K562 (cell line): ENCODE results near the gene SIRT5. TPM values are rescaled to one million over a fixed set of nuclear protein-coding genes. Genes with fewer than 3 reads are reported as not detected.

ENCODE experiments used
- ATAC-seq: fragments of 200-7000 bp; cut with Tn5 transposase; 3 replicates; pipeline ENCODE4 v1.9.1; 2020; ENCODE audit warnings: moderate library complexity
- BruUV-seq: library from RNA; stranded (reverse); fragments of 400-500 nt; replicated peaks from 2 replicates; lab custom pipeline; 2021; lab: Mats Ljungman, UMichigan
- CTCF ChIA-PET: fragments of 300-600 bp; formaldehyde crosslinking; extraction: SDS; loops from one replicate; lab custom pipeline; 2021; ENCODE audit warnings: low intra/inter-chr PET ratio; lab: Yijun Ruan, JAX
- POLR2A ChIA-PET: fragments of 300-600, 350-650 bp; sonication (Branson Sonifier 250); formaldehyde crosslinking; extraction: SDS; loops from one replicate; lab custom pipeline; 2021; ENCODE audit warnings: antibody characterized with exemption, inconsistent platforms; lab: Yijun Ruan, JAX
- DNase-seq, 4 experiments: peaks; one replicate each; pipeline versions ENCODE4 v3.0.0 to v3.0.0-alpha.2; 2011 to 2018; ENCODE audit warnings: low spot score in 3 of 4, mixed read lengths in 3 of 4; ENCODE audit errors: extremely low read depth in 1 of 4
- FAIRE-seq: peaks from 2 replicates; lab custom pipeline; 2011; peaks lifted over from hg19 to GRCh38; lab: Jason Lieb, UNC
- H2AFZ ChIP-seq: 2 replicates; pipeline ENCODE4 v1.6.0; 2011; ENCODE audit warnings: low read depth, low read length, control low read depth, inconsistent platforms
- H3K27ac ChIP-seq: fragments of 200-600 bp; 3 replicates; pipeline ENCODE4 v1.8.0; 2011; ENCODE audit warnings: low read depth, mild to moderate bottlenecking, control low read depth, inconsistent platforms, low read length, moderate library complexity, mixed read lengths; ENCODE audit errors: extremely low read depth
- H3K27me3 ChIP-seq, 2 experiments: fragments of 300-600 bp in 1 of 2; 2 replicates in 1 of 2; 3 replicates in 1 of 2; pipeline versions ENCODE4 v1.6.0 to v1.8.0; 2011; ENCODE audit warnings: inconsistent platforms in 2 of 2, low read length in 2 of 2, mild to moderate bottlenecking in 1 of 2, mixed read lengths in 1 of 2, moderate library complexity in 1 of 2; ENCODE audit not compliant: control insufficient read depth in 2 of 2, insufficient read depth in 2 of 2
- H3K36me3 ChIP-seq: fragments of 300-600 bp; 3 replicates; pipeline ENCODE4 v1.8.0; 2011; ENCODE audit warnings: mild to moderate bottlenecking, low read length, inconsistent platforms; ENCODE audit not compliant: control insufficient read depth, insufficient read depth
- H3K4me1 ChIP-seq, 2 experiments: fragments of 200-600 bp in 1 of 2; replicated peaks in 1 of 2; 2 replicates in 1 of 2; 3 replicates in 1 of 2; pipeline versions ENCODE4 v1.5.1 to v1.8.0; 2011; ENCODE audit warnings: inconsistent platforms in 2 of 2, low read length in 2 of 2, mild to moderate bottlenecking in 1 of 2, mixed read lengths in 1 of 2, moderate library complexity in 1 of 2; ENCODE audit not compliant: control insufficient read depth in 2 of 2, insufficient read depth in 2 of 2
- H3K4me2 ChIP-seq: 2 replicates; pipeline ENCODE4 v1.6.1; 2011; ENCODE audit warnings: low read length, control low read depth, inconsistent platforms, mixed read lengths; ENCODE audit not compliant: insufficient read depth
- H3K4me3 ChIP-seq: fragments of 200-600 bp; sonication (generic), shearing (Covaris generic); 2 replicates; pipeline ENCODE4 v1.5.1; 2016; ENCODE audit warnings: control low read depth, inconsistent platforms
- H3K79me2 ChIP-seq: fragments of 200-600 bp; 3 replicates; pipeline ENCODE4 v1.8.0; 2011; ENCODE audit warnings: low read length, inconsistent platforms; ENCODE audit not compliant: control insufficient read depth, insufficient read depth
- H3K9ac ChIP-seq, 2 experiments: 2 replicates each; pipeline versions ENCODE4 v1.6.0 to v1.6.1; 2011; ENCODE audit warnings: low read depth in 2 of 2, low read length in 2 of 2, control low read depth in 1 of 2, inconsistent platforms in 1 of 2, mild to moderate bottlenecking in 1 of 2, mixed read lengths in 1 of 2; ENCODE audit not compliant: insufficient read depth in 1 of 2
- H3K9me1 ChIP-seq: one replicate; pipeline ENCODE4 v1.6.0; 2011; ENCODE audit warnings: inconsistent platforms, mild to moderate bottlenecking, low read length, moderate library complexity; ENCODE audit not compliant: control insufficient read depth, insufficient read depth
- H3K9me3 ChIP-seq: replicated peaks from 2 replicates; pipeline ENCODE4 v1.5.1; 2011; ENCODE audit warnings: low read depth, low read length, inconsistent platforms; ENCODE audit not compliant: control insufficient read depth, insufficient read depth
- H4K20me1 ChIP-seq: replicated peaks from 2 replicates; pipeline ENCODE4 v1.6.1; 2011; ENCODE audit warnings: low read length, inconsistent platforms, mixed read lengths; ENCODE audit not compliant: control insufficient read depth, insufficient read depth
- BRCA1 ChIP-seq, 2 experiments: fragments of 450-650 bp in 1 of 2; sonication (generic) in 1 of 2; formaldehyde crosslinking in 1 of 2; IDR thresholded peaks; 2 replicates each; pipeline versions ENCODE4 v1.5.0 to v1.6.1; 2017 to 2020; ENCODE audit warnings: mild to moderate bottlenecking in 1 of 2, missing genetic modification reagents in 1 of 2
- SPI1 ChIP-seq: IDR thresholded peaks from 2 replicates; pipeline ENCODE4 v1.6.1; 2011; ENCODE audit warnings: low read depth, low read length, control low read depth, borderline replicate concordance
- WHSC1 ChIP-seq: IDR thresholded peaks from one replicate; pipeline ENCODE4 v1.6.1; 2012; ENCODE audit warnings: low read length, control low read depth, inconsistent platforms
- ZNF583 ChIP-seq: fragments of 250-450 bp; sonication (Bioruptor Pico); IDR thresholded peaks from 2 replicates; pipeline ENCODE4 v1.4.0; 2020
- WGBS: fragments of 100-300 bp; shearing (Covaris generic); methylation state at CpG from one replicate; pipeline ENCODE4 v1.1.6; 2016; ENCODE audit warnings: low coverage, mixed read lengths; ENCODE audit not compliant: insufficient coverage; ENCODE audit errors: missing lambda C conversion rate; 5-methylcytosine and 5-hydroxymethylcytosine counted together
- in situ Hi-C: fragments of 300-500 bp; cut with MboI; formaldehyde crosslinking; loops from 4 replicates; pipeline ENCODE4 v1.15.0; 2018; ENCODE audit warnings: inconsistent platforms, mixed read lengths
- intact Hi-C: fragments of 100-400 bp; cut with micrococcal nuclease; formaldehyde crosslinking; loops from 2 replicates; pipeline ENCODE4 v1.14.2; 2022
- polyA plus RNA-seq, 8 experiments: library from polyadenylated mRNA; depleted of rRNA in 4 of 8; stranded (reverse) in 5 of 8; unstranded in 3 of 8; fragments of >200 nt; fragmentation: Nextera tagmentation in 2 of 8; fragmentation: Illumina TruSeq in 1 of 8; extraction: Ambion mirVana in 2 of 8; extraction: Trizol in 1 of 8; gene quantifications; 2 replicates each; pipeline versions ENCODE4 v1.2.1 to v1.2.3, GENCODE V29; 2011 to 2014; ENCODE audit warnings: inconsistent platforms in 1 of 8, missing spikeins in 1 of 8
- total RNA-seq, 7 experiments: library from RNA; depleted of rRNA in 6 of 7; stranded (reverse); fragments of >200 nt in 6 of 7; fragmentation: Illumina TruSeq in 2 of 7; extraction: Trizol in 2 of 7; gene quantifications; 2 replicates each; pipeline versions ENCODE4 v1.2.1 to v1.2.3, GENCODE V29; 2011 to 2021; ENCODE audit warnings: low replicate concordance in 1 of 7
- TF ChIP-seq, protein P1 (sequence below): fragments of 450-650 bp; IDR thresholded peaks from 2 replicates; pipeline ENCODE4 v1.6.1; 2016

SIRT5 gene
- total and polyA plus RNA-seq, 9 of the 15 experiments (the other 6 are each of a cell fraction or from before 2014, with no cell fraction given), result 2.1 to 15.7 (median 11.4) TPM

DNA sequence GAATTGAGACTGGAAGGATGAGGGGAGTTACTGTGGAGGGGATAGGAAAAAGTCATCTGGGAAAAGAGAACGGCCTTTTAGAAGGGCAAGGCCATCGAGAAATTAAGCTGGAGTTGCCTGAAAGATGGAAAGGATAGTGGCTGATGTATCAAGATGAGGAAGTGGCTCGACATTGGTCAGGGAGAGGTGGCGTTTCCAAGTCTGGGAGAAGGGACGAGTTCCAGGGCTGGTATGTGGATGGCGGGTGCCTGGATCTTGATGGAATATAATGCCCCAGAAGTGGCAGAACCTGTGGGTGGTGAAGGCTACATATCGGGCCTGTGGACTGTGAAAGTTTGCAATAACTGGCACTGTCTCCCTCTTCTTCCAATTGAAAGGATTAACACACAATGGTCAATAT, 2.2 kb upstream of the SIRT5 start:
- no peaks in the 10 kb centered on the region for H3K36me3 ChIP-seq
- peaks cover 16% of the 10 kb centered on the region for H3K79me2 ChIP-seq
- ChIA-PET CTCF (no interaction called here), POLR2A (interaction anchor here (0.8 to 1.0 kb wide), 2 partner anchors 33 to 212 kb away, joined by 3 to 4 read pairs; no protein-coding TSS in a partner anchor)
- H3K4me1 ChIP-seq, result peaks cover 17 to 20% of the 10 kb centered on the region in 2 experiments
- intact Hi-C loops (loop anchor here (10.0 kb wide), 3 partner anchors 237 to 503 kb away; no protein-coding TSS in a partner anchor), in situ Hi-C loops (no loop called here)
- no peak overlapping the region for H3K27ac ChIP-seq
- H4K20me1 ChIP-seq, result no peaks in the 10 kb centered on the region
- DNase-seq, result no peak
- BruUV-seq, result no TSS peak
- no peak overlapping the region for H3K9ac ChIP-seq
- H2AFZ ChIP-seq, result no peak overlapping the region
- no peak for FAIRE-seq
- TF ChIP-seq BRCA1 (IDR thresholded peaks at IDR 0.05), result no peak
- TF ChIP-seq BRCA1 (CRISPR knock-in tag; IDR thresholded peaks at IDR 0.05), result no peak
- TF ChIP-seq, protein P1, sequence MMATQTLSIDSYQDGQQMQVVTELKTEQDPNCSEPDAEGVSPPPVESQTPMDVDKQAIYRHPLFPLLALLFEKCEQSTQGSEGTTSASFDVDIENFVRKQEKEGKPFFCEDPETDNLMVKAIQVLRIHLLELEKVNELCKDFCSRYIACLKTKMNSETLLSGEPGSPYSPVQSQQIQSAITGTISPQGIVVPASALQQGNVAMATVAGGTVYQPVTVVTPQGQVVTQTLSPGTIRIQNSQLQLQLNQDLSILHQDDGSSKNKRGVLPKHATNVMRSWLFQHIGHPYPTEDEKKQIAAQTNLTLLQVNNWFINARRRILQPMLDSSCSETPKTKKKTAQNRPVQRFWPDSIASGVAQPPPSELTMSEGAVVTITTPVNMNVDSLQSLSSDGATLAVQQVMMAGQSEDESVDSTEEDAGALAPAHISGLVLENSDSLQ, result no peak
- no peak for TF ChIP-seq WHSC1
- peak; percentile 57; the same call in 1 of the 2 replicates for TF ChIP-seq SPI1
- no peak for TF ChIP-seq ZNF583 (CRISPR knock-in tag)
- no peak overlapping the region for H3K4me2 ChIP-seq
- ATAC-seq, result no peak
- no peaks in the 10 kb centered on the region for H3K9me1 ChIP-seq
- H3K9me3 ChIP-seq, result no peaks in the 10 kb centered on the region
- H3K4me3 ChIP-seq, result no peak overlapping the region
- WGBS, result 69% methylated on average over 7 of the region's 7 CpGs
- H3K27me3 ChIP-seq, result no peaks in the 10 kb centered on the region; a peak in 1 of 5 replicates
